Lower leg skin (tissue), 3 donors: ENCODE results near the gene CYS1.

Source experiments
- POLR2A ChIP-seq, 2 donors: fragments of 450-650 bp; IDR thresholded peaks; one replicate each; pipeline ENCODE4 v1.6.1; 2016 to 2017; ENCODE audit warnings: antibody characterized with exemption in 2 of 2, mild to moderate bottlenecking in 1 of 2, moderate library complexity in 1 of 2
- TF ChIP-seq, protein P1 (sequence below), 3 donors: fragments of 450-650 bp; IDR thresholded peaks; one replicate each; pipeline ENCODE4 v1.5.1; 2016; ENCODE audit warnings: antibody characterized with exemption in 3 of 3, mild to moderate bottlenecking in 3 of 3, moderate library complexity in 2 of 3

DNA sequence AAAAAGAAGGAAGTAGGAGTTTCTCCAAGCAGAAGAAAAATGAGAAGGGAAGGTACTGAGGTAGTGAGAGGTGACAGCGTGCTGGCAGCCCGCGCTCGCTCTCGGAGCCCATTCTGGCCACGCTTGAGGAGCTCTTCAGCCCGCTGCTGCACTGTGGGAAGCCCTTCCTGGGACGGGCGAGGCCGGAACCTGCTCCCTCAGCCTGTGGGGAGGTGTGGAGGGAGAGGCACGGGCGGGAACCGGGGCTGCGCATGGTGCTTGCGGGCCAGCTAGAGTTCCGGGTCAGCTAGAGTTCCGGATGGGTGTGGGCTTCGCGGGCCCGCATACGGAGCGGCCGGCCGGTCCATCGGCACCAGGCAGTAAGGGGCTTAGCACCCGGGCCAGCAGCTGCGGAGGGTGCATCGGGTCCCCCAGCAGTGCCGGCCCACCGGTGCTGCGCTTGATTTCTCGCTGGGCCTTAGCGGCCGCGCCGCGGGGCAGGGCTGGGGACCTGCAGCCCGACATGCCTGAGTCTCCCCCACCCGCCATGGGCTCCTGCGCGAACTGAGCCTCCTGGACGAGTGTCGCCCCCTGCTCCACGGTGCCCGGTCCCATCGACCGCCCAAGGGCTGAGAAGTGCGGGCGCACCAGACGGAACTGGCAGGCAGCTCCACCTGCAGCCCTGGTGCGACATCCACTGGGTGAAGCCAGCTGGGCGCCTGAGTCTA is 11.1 kb upstream of the CYS1 start:
- TF ChIP-seq POLR2A (IDR thresholded peaks at IDR 0.05) = no peak
- TF ChIP-seq, protein P1, sequence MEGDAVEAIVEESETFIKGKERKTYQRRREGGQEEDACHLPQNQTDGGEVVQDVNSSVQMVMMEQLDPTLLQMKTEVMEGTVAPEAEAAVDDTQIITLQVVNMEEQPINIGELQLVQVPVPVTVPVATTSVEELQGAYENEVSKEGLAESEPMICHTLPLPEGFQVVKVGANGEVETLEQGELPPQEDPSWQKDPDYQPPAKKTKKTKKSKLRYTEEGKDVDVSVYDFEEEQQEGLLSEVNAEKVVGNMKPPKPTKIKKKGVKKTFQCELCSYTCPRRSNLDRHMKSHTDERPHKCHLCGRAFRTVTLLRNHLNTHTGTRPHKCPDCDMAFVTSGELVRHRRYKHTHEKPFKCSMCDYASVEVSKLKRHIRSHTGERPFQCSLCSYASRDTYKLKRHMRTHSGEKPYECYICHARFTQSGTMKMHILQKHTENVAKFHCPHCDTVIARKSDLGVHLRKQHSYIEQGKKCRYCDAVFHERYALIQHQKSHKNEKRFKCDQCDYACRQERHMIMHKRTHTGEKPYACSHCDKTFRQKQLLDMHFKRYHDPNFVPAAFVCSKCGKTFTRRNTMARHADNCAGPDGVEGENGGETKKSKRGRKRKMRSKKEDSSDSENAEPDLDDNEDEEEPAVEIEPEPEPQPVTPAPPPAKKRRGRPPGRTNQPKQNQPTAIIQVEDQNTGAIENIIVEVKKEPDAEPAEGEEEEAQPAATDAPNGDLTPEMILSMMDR (IDR thresholded peaks at IDR 0.05) = no peak
